Measurements from ENCODE around the gene CRIM1. TPM values are rescaled to one million over a fixed set of nuclear protein-coding genes. Genes with fewer than 3 reads are reported as not detected.

The CRIM1 gene
- total RNA-seq, 1 experiment from 2014 or later: 27.6 TPM

- no peak for DNase-seq
- no peak overlapping the region for H2BK5ac ChIP-seq (ENCODE audit: insufficient read length, low read length)
- H3K23ac ChIP-seq (ENCODE audit: insufficient read length, low read depth, low read length): no peak overlapping the region
- Mint-ChIP-seq H3K9me3 (no peaks in the 10 kb centered on the region), H3K36me3 (ENCODE audit: insufficient read depth in 1 of 3, low read depth in 3 of 3) (peaks cover 6 to 21% (median 19%) of the 10 kb centered on the region in 3 experiments; a peak in 6 of 7 replicates), H3K27me3 (ENCODE audit: low read depth) (no peaks in the 10 kb centered on the region), H3K4me3 (no peak overlapping the region), H3K4me1 (peaks cover 18 to 19% of the 10 kb centered on the region in 2 experiments), H3K27ac (no peak overlapping the region)
- no peak overlapping the region for H2BK15ac ChIP-seq (ENCODE audit: low read depth, low read length)
- no peak overlapping the region for H2BK20ac ChIP-seq (ENCODE audit: low read depth, low read length, poor library complexity, severe bottlenecking)
- no peak overlapping the region for H3K14ac ChIP-seq (ENCODE audit: insufficient read depth, low read length)
- no peak overlapping the region for H3K9ac ChIP-seq (ENCODE audit: extremely low read depth, insufficient read length, low read length)
- no peak overlapping the region for H3K27ac ChIP-seq (ENCODE audit: insufficient read length, low read depth, low read length)
- H3K79me2 ChIP-seq (ENCODE audit: insufficient read depth, low read length): no peaks in the 10 kb centered on the region
- H4K8ac ChIP-seq (replicated peaks; ENCODE audit: insufficient read length, low read depth, low read length): no peak overlapping the region
- H3K56ac ChIP-seq (ENCODE audit: insufficient read length, low read depth, low read length): no peak overlapping the region
- no peak overlapping the region for H2BK12ac ChIP-seq (ENCODE audit: insufficient read length, low read depth, low read length)
- no peak overlapping the region for H4K5ac ChIP-seq (ENCODE audit: insufficient read length, low read depth, low read length)
- H2AFZ ChIP-seq (ENCODE audit: low read length): no peak overlapping the region
- no CpG with 5 or more reads among the region's 1 CpG for WGBS (ENCODE audit: extremely low coverage, insufficient read length, low lambda C conversion rate)
- peaks cover 2% of the 10 kb centered on the region; the same call in 1 of the 2 replicates for H3K4me1 ChIP-seq (ENCODE audit: insufficient read depth, low read length)
- H4K91ac ChIP-seq (ENCODE audit: insufficient read length, low read depth, low read length): no peak overlapping the region
- no peaks in the 10 kb centered on the region for H3K79me1 ChIP-seq (ENCODE audit: insufficient read depth, low read depth, low read length, poor library complexity, severe bottlenecking)
- no peaks in the 10 kb centered on the region for H3K23me2 ChIP-seq (ENCODE audit: insufficient read length, low read depth, low read length, poor library complexity, severe bottlenecking)
- H3K27me3 ChIP-seq (ENCODE audit: insufficient read depth, low read length): no peaks in the 10 kb centered on the region
- H2BK120ac ChIP-seq (ENCODE audit: low read depth, low read length, poor library complexity, severe bottlenecking): no peak overlapping the region
- no peak overlapping the region for H3K4me2 ChIP-seq (ENCODE audit: insufficient read depth, insufficient read length, low read length)
- no peaks in the 10 kb centered on the region for H3K9me3 ChIP-seq (ENCODE audit: control insufficient read depth, low read depth, low read length)
- H3K18ac ChIP-seq (ENCODE audit: insufficient read length, low read depth, low read length): no peak overlapping the region
- no peak overlapping the region for H2AK5ac ChIP-seq (ENCODE audit: insufficient read length, low read length)
- TF ChIP-seq CTCF (conservative IDR thresholded peaks at IDR 0.05): no peak
- no peak overlapping the region for H3K4ac ChIP-seq (ENCODE audit: low read depth, low read length)
- no peaks in the 10 kb centered on the region for H4K20me1 ChIP-seq (ENCODE audit: control insufficient read depth, insufficient read depth, insufficient read length)
- H3T11ph ChIP-seq (ENCODE audit: low read length): no peak overlapping the region
These were observed 201.3 kb downstream of the CRIM1 start for GRCh38 chr2:36556842-36557241.
